ENCODE data around the gene S100Z.
"Not testable (repeated sequence)": the region's sequence is repeated elsewhere in the genome, so short reads cannot be mapped to it uniquely, and the experiment has no call there.

GRCh38 chr5:76855501-76855900, 5.7 kb downstream of the S100Z start:
- not testable (repeated sequence) for TF ChIP-seq AFF4 (CRISPR knock-in tag; IDR thresholded peaks at IDR 0.05; ENCODE audit: borderline replicate concordance); NR2C2 (CRISPR knock-in tag; IDR thresholded peaks at IDR 0.05); MAX (CRISPR knock-in tag; IDR thresholded peaks at IDR 0.05); SP1 (CRISPR knock-in tag; conservative IDR thresholded peaks at IDR 0.05); NFE2L1 (CRISPR knock-in tag; IDR thresholded peaks at IDR 0.05); CTCF (IDR thresholded peaks at IDR 0.05); ZNF425 (CRISPR knock-in tag; conservative IDR thresholded peaks at IDR 0.05); ATF2 (CRISPR knock-in tag; IDR thresholded peaks at IDR 0.05; ENCODE audit: borderline replicate concordance, low read depth); USF2 (CRISPR knock-in tag; IDR thresholded peaks at IDR 0.05)
